ENCODE results near the gene EWSR1. TPM values are rescaled to one million over a fixed set of nuclear protein-coding genes. Genes with fewer than 3 reads are reported as not detected.

The EWSR1 gene
- total RNA-seq, 1 donor from 2014 or later = 199 TPM

GRCh38 chr22:29334696-29335344 is 66.8 kb downstream of the EWSR1 start:
- H3K36me3 ChIP-seq (ENCODE audit: insufficient read depth, low read length) = peaks cover 13% of the 10 kb centered on the region
- H4K20me1 ChIP-seq (ENCODE audit: insufficient read depth, low read length) = peaks cover 21% of the 10 kb centered on the region
- no peaks in the 10 kb centered on the region for H3K9me3 ChIP-seq (ENCODE audit: insufficient read depth, low read depth, low read length)
- no peak overlapping the region for H2AFZ ChIP-seq (ENCODE audit: low read depth, low read length)
- TF ChIP-seq CTCF (IDR thresholded peaks at IDR 0.05; ENCODE audit: insufficient read depth, low read depth, low read length) (no peak), EZH2 (IDR thresholded peaks at IDR 0.05; ENCODE audit: insufficient read depth, low read length) (no peak)
- no peak for DNase-seq (ENCODE audit: low read depth)
- H3K4me1 ChIP-seq (ENCODE audit: insufficient read depth, low read length) = peaks cover 14% of the 10 kb centered on the region
- H3K79me2 ChIP-seq (ENCODE audit: insufficient read depth, low read length) = no peaks in the 10 kb centered on the region
- Mint-ChIP-seq H3K4me1 (ENCODE audit: low read depth, unreplicated experiment) (peaks cover 6% of the 10 kb centered on the region), H3K9me3 (ENCODE audit: unreplicated experiment) (no peaks in the 10 kb centered on the region), H3K36me3 (ENCODE audit: low read depth, unreplicated experiment) (peaks cover 31% of the 10 kb centered on the region), H3K4me3 (ENCODE audit: unreplicated experiment) (no peak overlapping the region), H3K27me3 (ENCODE audit: low read depth, unreplicated experiment) (no peaks in the 10 kb centered on the region), H3K27ac (ENCODE audit: unreplicated experiment) (no peak overlapping the region)
- no peak overlapping the region for H3K4me3 ChIP-seq (ENCODE audit: insufficient read depth, low read depth, low read length)
- no peak overlapping the region for H3K9ac ChIP-seq (ENCODE audit: low read length)
- H3K27ac ChIP-seq (ENCODE audit: low read depth, low read length) = no peak overlapping the region
- no peaks in the 10 kb centered on the region for H3K27me3 ChIP-seq (ENCODE audit: insufficient read depth, low read length)
- H3K4me2 ChIP-seq (ENCODE audit: low read length) = no peak overlapping the region
- FAIRE-seq = no peak

GRCh38 chr22:29335656-29336055 is 67.6 kb downstream of the EWSR1 start:
- H4K20me1 ChIP-seq (ENCODE audit: insufficient read depth, low read length) = peaks cover 26% of the 10 kb centered on the region
- H3K4me1 ChIP-seq (ENCODE audit: insufficient read depth, low read length) = peaks cover 9% of the 10 kb centered on the region
- no peak overlapping the region for H3K4me3 ChIP-seq (ENCODE audit: insufficient read depth, low read depth, low read length)
- H3K27ac Mint-ChIP-seq (ENCODE audit: unreplicated experiment) = no peak overlapping the region
- no peak overlapping the region for H2AFZ ChIP-seq (ENCODE audit: low read depth, low read length)
- peaks cover 6% of the 10 kb centered on the region for H3K4me1 Mint-ChIP-seq (ENCODE audit: low read depth, unreplicated experiment)
- no peaks in the 10 kb centered on the region for H3K9me3 ChIP-seq (ENCODE audit: insufficient read depth, low read depth, low read length)
- H3K27me3 ChIP-seq (ENCODE audit: insufficient read depth, low read length) = no peaks in the 10 kb centered on the region
- H3K9me3 Mint-ChIP-seq (ENCODE audit: unreplicated experiment) = no peaks in the 10 kb centered on the region
- H3K79me2 ChIP-seq (ENCODE audit: insufficient read depth, low read length) = no peaks in the 10 kb centered on the region
- H3K27me3 Mint-ChIP-seq (ENCODE audit: low read depth, unreplicated experiment) = no peaks in the 10 kb centered on the region
- H3K4me3 Mint-ChIP-seq (ENCODE audit: unreplicated experiment) = no peak overlapping the region
- no peak for FAIRE-seq
- H3K4me2 ChIP-seq (ENCODE audit: low read length) = no peak overlapping the region
- DNase-seq (ENCODE audit: low read depth) = no peak
- H3K27ac ChIP-seq (ENCODE audit: low read depth, low read length) = no peak overlapping the region
- no peak for TF ChIP-seq CTCF (IDR thresholded peaks at IDR 0.05; ENCODE audit: insufficient read depth, low read depth, low read length)
- TF ChIP-seq EZH2 (IDR thresholded peaks at IDR 0.05; ENCODE audit: insufficient read depth, low read length) = no peak
- peaks cover 13% of the 10 kb centered on the region for H3K36me3 ChIP-seq (ENCODE audit: insufficient read depth, low read length)
- peaks cover 31% of the 10 kb centered on the region for H3K36me3 Mint-ChIP-seq (ENCODE audit: low read depth, unreplicated experiment)
- no peak overlapping the region for H3K9ac ChIP-seq (ENCODE audit: low read length)

- H3K9me3 ChIP-seq (ENCODE audit: insufficient read depth, low read depth, low read length) = no peaks in the 10 kb centered on the region
- Mint-ChIP-seq H3K4me3 (ENCODE audit: unreplicated experiment) (no peak overlapping the region), H3K36me3 (ENCODE audit: low read depth, unreplicated experiment) (peaks cover 30% of the 10 kb centered on the region), H3K27ac (ENCODE audit: unreplicated experiment) (no peak overlapping the region), H3K27me3 (ENCODE audit: low read depth, unreplicated experiment) (no peaks in the 10 kb centered on the region), H3K9me3 (ENCODE audit: unreplicated experiment) (no peaks in the 10 kb centered on the region), H3K4me1 (ENCODE audit: low read depth, unreplicated experiment) (peaks cover 3% of the 10 kb centered on the region)
- TF ChIP-seq CTCF (IDR thresholded peaks at IDR 0.05; ENCODE audit: insufficient read depth, low read depth, low read length) = no peak
- TF ChIP-seq EZH2 (IDR thresholded peaks at IDR 0.05; ENCODE audit: insufficient read depth, low read length) = no peak
- no peaks in the 10 kb centered on the region for H3K79me2 ChIP-seq (ENCODE audit: insufficient read depth, low read length)
- no peaks in the 10 kb centered on the region for H3K4me1 ChIP-seq (ENCODE audit: insufficient read depth, low read length)
- DNase-seq (ENCODE audit: low read depth) (no peak), FAIRE-seq (no peak)
- H4K20me1 ChIP-seq (ENCODE audit: insufficient read depth, low read length) = peaks cover 26% of the 10 kb centered on the region
- no peak overlapping the region for H3K27ac ChIP-seq (ENCODE audit: low read depth, low read length)
- peaks cover 21% of the 10 kb centered on the region for H3K36me3 ChIP-seq (ENCODE audit: insufficient read depth, low read length)
- no peak overlapping the region for H3K4me2 ChIP-seq (ENCODE audit: low read length)
- no peak overlapping the region for H2AFZ ChIP-seq (ENCODE audit: low read depth, low read length)
- no peak overlapping the region for H3K9ac ChIP-seq (ENCODE audit: low read length)
- H3K27me3 ChIP-seq (ENCODE audit: insufficient read depth, low read length) = no peaks in the 10 kb centered on the region
- H3K4me3 ChIP-seq (ENCODE audit: insufficient read depth, low read depth, low read length) = no peak overlapping the region
Observed at GRCh38 chr22:29336751-29337490, 68.9 kb downstream of the EWSR1 start.

Data from astrocyte (in vitro differentiated cells and primary cell).